Smooth muscle cell (in vitro differentiated cells): ENCODE results near the gene ARL6IP4. TPM values are rescaled to one million over a fixed set of nuclear protein-coding genes. Genes with fewer than 3 reads are reported as not detected.

Experiments used
- DNase-seq: peaks from one replicate; lab custom pipeline; 2025; ENCODE audit not compliant: unreplicated experiment; lab: John Stamatoyannopoulos, UW
- H2AFZ ChIP-seq: fragments of 200-600 bp; sonication (generic); 2 replicates; pipeline ENCODE4 v1.6.0; 2016; ENCODE audit warnings: antibody characterized with exemption, low read depth, mild to moderate bottlenecking
- H3F3A ChIP-seq: fragments of 200-600 bp; sonication (generic); 2 replicates; pipeline ENCODE4 v1.6.0; 2017; ENCODE audit warnings: antibody characterized with exemption, low read depth
- H3K27ac ChIP-seq: fragments of 200-600 bp; sonication (generic); 2 replicates; pipeline ENCODE4 v1.5.1; 2016; ENCODE audit warnings: low read depth, mild to moderate bottlenecking
- H3K27me3 ChIP-seq: fragments of 200-600 bp; sonication (generic); 2 replicates; pipeline ENCODE4 v1.6.1; 2016; ENCODE audit warnings: low read depth, mild to moderate bottlenecking
- H3K36me3 ChIP-seq: fragments of 200-600 bp; sonication (generic); 2 replicates; pipeline ENCODE4 v1.5.1; 2016; ENCODE audit warnings: low read depth
- H3K4me1 ChIP-seq: fragments of 200-600 bp; sonication (generic); 2 replicates; pipeline ENCODE4 v1.5.1; 2016; ENCODE audit warnings: low read depth
- H3K4me2 ChIP-seq: fragments of 200-600 bp; sonication (generic); 2 replicates; pipeline ENCODE4 v1.6.0; 2016; ENCODE audit warnings: mild to moderate bottlenecking
- H3K4me3 ChIP-seq: fragments of 200-600 bp; sonication (generic); 2 replicates; pipeline ENCODE4 v1.5.1; 2016; ENCODE audit warnings: mild to moderate bottlenecking
- H3K79me2 ChIP-seq: fragments of 200-600 bp; sonication (generic); 2 replicates; pipeline ENCODE4 v1.6.0; 2016; ENCODE audit warnings: low read depth, mild to moderate bottlenecking
- H3K9ac ChIP-seq: fragments of 200-600 bp; sonication (generic); 2 replicates; pipeline ENCODE4 v1.6.0; 2016; ENCODE audit warnings: low read depth
- H3K9me3 ChIP-seq: fragments of 200-600 bp; sonication (generic); replicated peaks from 2 replicates; pipeline ENCODE4 v1.5.1; 2016; ENCODE audit warnings: low read depth
- H4K20me1 ChIP-seq: fragments of 200-600 bp; sonication (generic); 2 replicates; pipeline ENCODE4 v1.6.0; 2016; ENCODE audit warnings: low read depth
- WGBS: methylation state at CpG from one replicate; pipeline ENCODE4 v1.1.7; 2016; ENCODE audit warnings: low lambda C conversion rate; 5-methylcytosine and 5-hydroxymethylcytosine counted together
- polyA plus RNA-seq: library from polyadenylated mRNA; unstranded; fragments of >200 nt; fragmentation: Nextera tagmentation; extraction: Ambion mirVana; gene quantifications from 2 replicates; pipeline ENCODE4 v1.2.1, GENCODE V29; 2016
- total RNA-seq: library from RNA; depleted of rRNA; stranded (reverse); fragments of >200 nt; gene quantifications from 2 replicates; pipeline ENCODE4 v1.2.3, GENCODE V29; 2014
- TF ChIP-seq, protein P1 (sequence below): fragments of 200-600 bp; sonication (generic); IDR thresholded peaks from 2 replicates; pipeline ENCODE4 v1.5.1; 2017; ENCODE audit warnings: borderline replicate concordance, mild to moderate bottlenecking, antibody characterized with exemption; ENCODE audit not compliant: insufficient read depth, poor library complexity, severe bottlenecking

Gene ARL6IP4
- total and polyA plus RNA-seq, 2 experiments from 2014 or later, result 89.3 to 290 TPM

DNA sequence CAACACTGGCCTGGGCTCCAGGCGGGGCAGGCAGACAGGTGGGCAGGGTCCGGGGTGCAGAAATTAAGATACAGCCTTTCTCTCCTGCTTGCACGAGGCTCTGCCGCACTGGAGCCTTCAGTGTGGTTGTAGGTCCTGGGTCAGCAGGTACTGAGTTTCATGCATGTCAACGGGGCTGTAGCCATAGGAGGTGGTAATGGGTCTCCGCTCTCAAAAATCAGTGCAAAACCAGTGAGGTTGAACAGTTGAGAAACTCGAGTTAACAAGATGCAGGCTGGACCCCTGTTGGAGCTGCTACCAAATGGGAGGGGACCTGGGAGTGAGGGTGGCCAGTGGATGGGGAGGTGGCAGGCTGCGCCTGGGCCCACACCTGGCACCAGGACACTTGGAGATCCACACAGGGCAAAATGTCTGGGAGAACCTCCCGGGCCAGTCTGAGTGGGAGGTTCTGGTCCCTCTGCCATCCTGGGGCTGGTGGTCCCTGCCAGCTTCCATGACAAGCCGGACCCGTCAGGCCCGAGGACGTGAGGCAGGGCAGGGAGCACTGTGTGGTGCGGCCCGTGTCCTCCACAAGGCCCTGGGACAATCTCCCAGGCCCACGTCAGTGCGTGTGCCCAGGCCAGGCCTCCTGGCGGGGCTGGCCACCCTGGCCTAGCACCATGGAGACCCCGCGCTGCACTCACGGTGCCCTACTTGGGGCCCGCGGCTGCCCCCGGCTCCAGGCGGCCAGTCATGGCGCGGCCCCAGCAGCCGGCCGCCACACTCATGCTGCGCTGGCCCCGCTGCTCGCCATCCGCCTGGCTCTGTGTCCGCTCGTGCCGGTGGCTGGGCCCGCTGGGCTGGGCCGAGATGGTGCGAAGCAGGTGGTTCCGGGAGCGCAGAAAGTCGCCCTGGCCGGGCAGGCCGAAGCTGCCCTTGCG, 5.1 kb downstream of the ARL6IP4 start:
- TF ChIP-seq, protein P1, sequence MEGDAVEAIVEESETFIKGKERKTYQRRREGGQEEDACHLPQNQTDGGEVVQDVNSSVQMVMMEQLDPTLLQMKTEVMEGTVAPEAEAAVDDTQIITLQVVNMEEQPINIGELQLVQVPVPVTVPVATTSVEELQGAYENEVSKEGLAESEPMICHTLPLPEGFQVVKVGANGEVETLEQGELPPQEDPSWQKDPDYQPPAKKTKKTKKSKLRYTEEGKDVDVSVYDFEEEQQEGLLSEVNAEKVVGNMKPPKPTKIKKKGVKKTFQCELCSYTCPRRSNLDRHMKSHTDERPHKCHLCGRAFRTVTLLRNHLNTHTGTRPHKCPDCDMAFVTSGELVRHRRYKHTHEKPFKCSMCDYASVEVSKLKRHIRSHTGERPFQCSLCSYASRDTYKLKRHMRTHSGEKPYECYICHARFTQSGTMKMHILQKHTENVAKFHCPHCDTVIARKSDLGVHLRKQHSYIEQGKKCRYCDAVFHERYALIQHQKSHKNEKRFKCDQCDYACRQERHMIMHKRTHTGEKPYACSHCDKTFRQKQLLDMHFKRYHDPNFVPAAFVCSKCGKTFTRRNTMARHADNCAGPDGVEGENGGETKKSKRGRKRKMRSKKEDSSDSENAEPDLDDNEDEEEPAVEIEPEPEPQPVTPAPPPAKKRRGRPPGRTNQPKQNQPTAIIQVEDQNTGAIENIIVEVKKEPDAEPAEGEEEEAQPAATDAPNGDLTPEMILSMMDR, result no peak
- no peak overlapping the region for H3K4me2 ChIP-seq
- H2AFZ ChIP-seq, result no peak overlapping the region
- H4K20me1 ChIP-seq, result peaks cover 8% of the 10 kb centered on the region
- H3K27me3 ChIP-seq, result no peaks in the 10 kb centered on the region
- H3K79me2 ChIP-seq, result peaks cover 24% of the 10 kb centered on the region
- 95% methylated on average over 42 of the region's 45 CpGs for whole genome bisulfite sequencing
- H3K36me3 ChIP-seq, result no peaks in the 10 kb centered on the region
- no peaks in the 10 kb centered on the region for H3F3A ChIP-seq
- H3K9ac ChIP-seq, result no peak overlapping the region
- H3K4me1 ChIP-seq, result peaks cover 13% of the 10 kb centered on the region
- no peaks in the 10 kb centered on the region for H3K9me3 ChIP-seq
- no peak for DNase-seq
- no peak overlapping the region for H3K27ac ChIP-seq
- H3K4me3 ChIP-seq, result no peak overlapping the region

DNA sequence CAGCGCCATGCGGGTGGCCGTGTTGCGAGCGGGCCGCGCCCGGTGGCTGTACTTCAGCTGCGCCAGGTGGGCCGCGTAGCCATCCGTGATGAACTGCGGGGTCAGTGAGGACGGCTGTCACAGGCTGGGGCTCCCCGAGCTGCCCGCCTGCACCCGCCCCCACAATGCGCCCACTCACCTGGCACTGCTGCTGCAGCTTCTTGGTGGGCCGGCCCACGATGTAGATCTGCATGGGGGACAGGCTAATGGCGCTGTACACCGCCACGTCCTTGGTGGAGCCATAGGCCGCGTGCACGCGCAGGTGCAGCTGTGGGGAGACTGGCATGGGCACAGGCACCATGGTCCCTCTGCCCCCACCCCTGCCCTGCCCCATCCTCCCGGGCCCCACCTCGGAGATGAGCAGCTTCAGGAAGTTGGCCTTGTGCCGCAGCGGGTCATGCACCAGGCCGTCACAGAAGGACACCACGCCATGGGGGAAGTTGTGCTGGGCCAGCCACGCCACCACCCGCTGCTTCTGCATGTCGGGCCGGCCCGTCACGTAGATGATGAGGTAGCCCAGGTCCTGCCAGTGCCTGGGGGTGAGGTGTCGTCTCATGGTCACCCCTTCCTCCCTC, 5.9 kb downstream of the ARL6IP4 start:
- H3K9me3 ChIP-seq, result no peaks in the 10 kb centered on the region
- peaks cover 7% of the 10 kb centered on the region for H4K20me1 ChIP-seq
- H3K4me3 ChIP-seq, result no peak overlapping the region
- H3K4me2 ChIP-seq, result no peak overlapping the region
- H3K27me3 ChIP-seq, result no peaks in the 10 kb centered on the region
- no peak overlapping the region for H3K9ac ChIP-seq
- no peak overlapping the region for H2AFZ ChIP-seq
- H3K4me1 ChIP-seq, result peaks cover 12% of the 10 kb centered on the region
- H3F3A ChIP-seq, result no peaks in the 10 kb centered on the region
- TF ChIP-seq, protein P1, result no peak
- 96% methylated on average over 36 of the region's 40 CpGs for WGBS
- no peak overlapping the region for H3K27ac ChIP-seq
- peaks cover 16% of the 10 kb centered on the region for H3K79me2 ChIP-seq
- DNase-seq, result no peak
- H3K36me3 ChIP-seq, result no peaks in the 10 kb centered on the region

DNA sequence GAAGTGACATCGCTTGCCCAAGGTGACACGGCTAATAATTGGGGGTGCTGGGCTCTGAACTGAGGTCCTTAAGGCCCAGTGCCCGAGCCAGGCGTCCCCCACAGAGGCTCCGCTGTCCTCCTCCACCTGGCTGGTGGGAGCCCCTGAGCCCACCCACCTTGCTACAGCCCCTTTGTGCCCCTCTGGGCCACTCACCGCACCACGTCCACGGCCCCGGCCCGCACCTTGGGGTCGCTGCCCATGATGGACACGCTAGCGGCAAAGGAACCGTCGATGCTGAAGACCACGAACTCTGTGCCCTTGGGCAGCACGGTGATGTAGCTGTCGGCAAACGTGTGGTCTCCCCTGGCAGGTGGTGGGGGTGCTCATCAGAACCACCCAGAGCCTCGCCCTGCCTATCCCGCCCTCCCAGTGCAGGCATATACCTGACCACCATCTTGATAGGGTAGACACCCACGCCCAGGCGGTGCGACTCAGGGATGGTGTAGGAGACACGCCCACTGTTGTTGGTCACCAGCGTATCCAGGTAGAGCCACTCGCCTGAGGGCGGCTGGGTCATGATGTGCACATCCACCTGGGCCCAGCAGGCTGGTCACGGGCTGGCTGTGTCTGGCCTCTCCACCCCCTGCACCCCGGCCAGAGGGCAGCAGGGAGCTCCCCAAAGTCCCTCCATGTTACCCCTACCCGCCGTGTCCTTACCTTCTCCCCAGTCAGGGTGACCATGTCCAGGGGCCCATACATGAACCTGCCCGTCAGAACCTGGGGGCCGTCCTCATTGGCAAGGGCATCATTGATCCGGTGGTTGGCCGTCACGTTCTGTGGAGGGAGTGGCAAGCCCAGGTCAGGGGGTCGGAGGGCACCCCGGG, 6.8 kb downstream of the ARL6IP4 start:
- H3K4me3 ChIP-seq, result no peak overlapping the region
- peaks cover 3% of the 10 kb centered on the region for H3K4me1 ChIP-seq
- H3K4me2 ChIP-seq, result no peak overlapping the region
- H3K27ac ChIP-seq, result no peak overlapping the region
- no peaks in the 10 kb centered on the region for H4K20me1 ChIP-seq
- no peaks in the 10 kb centered on the region for H3K36me3 ChIP-seq
- H3K9me3 ChIP-seq, result no peaks in the 10 kb centered on the region
- no peaks in the 10 kb centered on the region for H3F3A ChIP-seq
- 97% methylated on average over 39 of the region's 39 CpGs for WGBS
- H2AFZ ChIP-seq, result no peak overlapping the region
- no peak for DNase-seq
- no peaks in the 10 kb centered on the region for H3K27me3 ChIP-seq
- TF ChIP-seq, protein P1, result no peak
- H3K9ac ChIP-seq, result no peak overlapping the region
- peaks cover 7% of the 10 kb centered on the region for H3K79me2 ChIP-seq
